ENCODE measurements around the gene EIF4E2.

EIF4E2 gene

DNA sequence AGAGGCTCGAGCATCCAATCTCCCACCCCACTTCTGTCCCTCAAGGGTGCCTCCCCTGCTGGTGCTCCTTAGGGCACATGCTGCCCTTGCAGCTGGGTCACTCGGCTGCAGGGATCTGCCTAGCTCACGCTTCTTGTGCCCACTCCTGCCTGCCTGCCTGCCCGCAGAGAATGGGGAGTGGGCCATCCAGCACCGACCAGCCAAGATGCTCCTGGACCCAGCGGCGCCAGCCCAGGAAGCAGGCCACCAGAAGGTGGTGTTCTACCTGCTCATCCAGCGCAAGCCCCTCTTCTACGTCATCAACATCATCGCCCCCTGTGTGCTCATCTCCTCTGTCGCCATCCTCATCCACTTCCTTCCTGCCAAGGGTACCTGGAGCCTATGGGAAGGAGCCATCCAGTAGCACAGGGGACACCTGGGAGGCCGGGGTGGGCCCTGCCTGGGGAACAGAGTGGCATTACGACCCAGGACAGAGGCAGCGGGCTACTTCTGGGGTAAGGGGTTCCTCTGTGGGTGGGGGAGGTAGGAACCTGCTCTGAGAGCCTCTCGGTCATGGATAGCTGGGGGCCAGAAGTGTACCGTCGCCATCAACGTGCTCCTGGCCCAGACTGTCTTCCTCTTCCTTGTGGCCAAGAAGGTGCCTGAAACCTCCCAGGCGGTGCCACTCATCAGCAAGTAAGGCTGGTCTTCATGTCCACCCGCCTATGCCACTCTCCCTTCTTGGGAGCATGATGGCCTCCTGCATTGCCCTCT, 7.6 kb upstream of the EIF4E2 start:
- H3K4me3 ChIP-seq (ENCODE audit: low read depth, low read length) = no peak overlapping the region
- CTCF ChIA-PET = interaction anchor here (1.0 kb wide), 1 partner anchor 21 kb away, joined by 3 read pairs; no protein-coding TSS in a partner anchor
- DNase-seq (ENCODE audit: low read depth, low spot score) = no peak
- POLR2A ChIA-PET = no interaction called here
- TF ChIP-seq, protein P1, sequence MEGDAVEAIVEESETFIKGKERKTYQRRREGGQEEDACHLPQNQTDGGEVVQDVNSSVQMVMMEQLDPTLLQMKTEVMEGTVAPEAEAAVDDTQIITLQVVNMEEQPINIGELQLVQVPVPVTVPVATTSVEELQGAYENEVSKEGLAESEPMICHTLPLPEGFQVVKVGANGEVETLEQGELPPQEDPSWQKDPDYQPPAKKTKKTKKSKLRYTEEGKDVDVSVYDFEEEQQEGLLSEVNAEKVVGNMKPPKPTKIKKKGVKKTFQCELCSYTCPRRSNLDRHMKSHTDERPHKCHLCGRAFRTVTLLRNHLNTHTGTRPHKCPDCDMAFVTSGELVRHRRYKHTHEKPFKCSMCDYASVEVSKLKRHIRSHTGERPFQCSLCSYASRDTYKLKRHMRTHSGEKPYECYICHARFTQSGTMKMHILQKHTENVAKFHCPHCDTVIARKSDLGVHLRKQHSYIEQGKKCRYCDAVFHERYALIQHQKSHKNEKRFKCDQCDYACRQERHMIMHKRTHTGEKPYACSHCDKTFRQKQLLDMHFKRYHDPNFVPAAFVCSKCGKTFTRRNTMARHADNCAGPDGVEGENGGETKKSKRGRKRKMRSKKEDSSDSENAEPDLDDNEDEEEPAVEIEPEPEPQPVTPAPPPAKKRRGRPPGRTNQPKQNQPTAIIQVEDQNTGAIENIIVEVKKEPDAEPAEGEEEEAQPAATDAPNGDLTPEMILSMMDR (IDR thresholded peaks at IDR 0.05; ENCODE audit: insufficient read depth, low read length, missing control alignments) = no peak

DNA sequence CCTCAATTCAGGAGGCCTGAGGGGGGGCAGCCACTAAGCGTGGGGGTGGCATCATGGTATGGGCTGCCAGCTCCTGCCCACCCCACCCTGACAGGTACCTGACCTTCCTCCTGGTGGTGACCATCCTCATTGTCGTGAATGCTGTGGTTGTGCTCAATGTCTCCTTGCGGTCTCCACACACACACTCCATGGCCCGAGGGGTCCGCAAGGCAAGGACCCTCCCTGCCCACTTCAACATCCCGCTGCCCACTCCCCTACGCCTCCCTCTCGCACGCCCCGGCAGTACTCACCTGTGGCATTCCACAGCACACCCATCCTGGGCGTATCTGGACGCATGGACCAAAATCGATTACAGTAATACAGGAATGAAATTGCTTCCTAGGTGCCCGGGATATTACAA, 7.0 kb upstream of the EIF4E2 start:
- DNase-seq (ENCODE audit: low read depth, low spot score) = no peak
- POLR2A ChIA-PET = no interaction called here
- no peak overlapping the region for H3K4me3 ChIP-seq (ENCODE audit: low read depth, low read length)
- TF ChIP-seq, protein P1 (IDR thresholded peaks at IDR 0.05; ENCODE audit: insufficient read depth, low read length, missing control alignments) = no peak
- CTCF ChIA-PET = no interaction called here

DNA sequence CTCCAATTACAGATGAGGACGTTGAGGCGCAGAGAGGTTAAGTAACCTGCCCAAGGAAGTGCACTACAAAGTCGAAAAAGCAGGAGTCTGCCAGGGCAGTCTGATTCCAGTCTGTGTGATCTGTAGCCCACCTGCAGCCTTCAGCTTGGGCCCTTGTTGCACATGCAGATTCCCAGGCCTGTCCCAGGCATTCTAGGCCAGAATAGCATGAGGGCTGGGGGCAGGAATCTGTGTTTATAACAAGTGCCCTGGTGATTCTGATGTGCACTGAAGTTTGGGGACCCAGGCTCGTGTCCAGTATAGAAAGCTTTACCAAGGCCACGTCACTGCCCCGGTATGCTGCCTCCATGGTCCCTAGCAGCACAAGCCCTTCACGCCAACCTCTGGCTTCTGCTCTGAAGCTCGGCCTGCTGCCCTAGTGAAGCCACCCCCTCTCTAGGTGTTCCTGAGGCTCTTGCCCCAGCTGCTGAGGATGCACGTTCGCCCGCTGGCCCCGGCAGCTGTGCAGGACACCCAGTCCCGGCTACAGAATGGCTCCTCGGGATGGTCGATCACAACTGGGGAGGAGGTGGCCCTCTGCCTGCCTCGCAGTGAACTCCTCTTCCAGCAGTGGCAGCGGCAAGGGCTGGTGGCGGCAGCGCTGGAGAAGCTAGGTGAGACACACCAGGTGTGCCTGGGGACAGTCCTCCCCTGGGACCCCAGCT, 6.4 kb upstream of the EIF4E2 start:
- CTCF ChIA-PET = no interaction called here
- POLR2A ChIA-PET = no interaction called here
- DNase-seq (ENCODE audit: low read depth, low spot score) = no peak

DNA sequence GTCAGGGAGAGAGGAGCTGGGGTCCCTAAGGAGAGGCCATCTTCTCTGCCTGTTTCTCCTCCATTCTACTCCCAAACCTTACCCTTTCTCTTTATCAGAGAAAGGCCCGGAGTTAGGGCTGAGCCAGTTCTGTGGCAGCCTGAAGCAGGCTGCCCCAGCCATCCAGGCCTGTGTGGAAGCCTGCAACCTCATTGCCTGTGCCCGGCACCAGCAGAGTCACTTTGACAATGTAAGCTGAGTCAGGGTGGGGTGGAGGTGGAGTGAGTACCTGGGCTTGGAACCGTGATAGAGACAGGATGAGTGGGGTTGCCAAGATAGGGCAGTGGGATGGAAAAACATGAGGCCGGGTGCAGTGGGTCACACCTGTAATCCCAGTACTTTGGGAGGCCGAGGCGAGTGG, 5.8 kb upstream of the EIF4E2 start:
- CTCF ChIA-PET = no interaction called here
- POLR2A ChIA-PET = no interaction called here
- DNase-seq (ENCODE audit: low read depth, low spot score) = no peak
- TF ChIP-seq, protein P1 (IDR thresholded peaks at IDR 0.05; ENCODE audit: insufficient read depth, low read length, missing control alignments) = no peak
- H3K4me3 ChIP-seq (ENCODE audit: low read depth, low read length) = no peak overlapping the region

More for the DNA sequence above, 6.4 kb upstream of the EIF4E2 start:
- H3K4me3 ChIP-seq (ENCODE audit: low read depth, low read length) = no peak overlapping the region
- TF ChIP-seq, protein P1 (IDR thresholded peaks at IDR 0.05; ENCODE audit: insufficient read depth, low read length, missing control alignments) = no peak

DNA sequence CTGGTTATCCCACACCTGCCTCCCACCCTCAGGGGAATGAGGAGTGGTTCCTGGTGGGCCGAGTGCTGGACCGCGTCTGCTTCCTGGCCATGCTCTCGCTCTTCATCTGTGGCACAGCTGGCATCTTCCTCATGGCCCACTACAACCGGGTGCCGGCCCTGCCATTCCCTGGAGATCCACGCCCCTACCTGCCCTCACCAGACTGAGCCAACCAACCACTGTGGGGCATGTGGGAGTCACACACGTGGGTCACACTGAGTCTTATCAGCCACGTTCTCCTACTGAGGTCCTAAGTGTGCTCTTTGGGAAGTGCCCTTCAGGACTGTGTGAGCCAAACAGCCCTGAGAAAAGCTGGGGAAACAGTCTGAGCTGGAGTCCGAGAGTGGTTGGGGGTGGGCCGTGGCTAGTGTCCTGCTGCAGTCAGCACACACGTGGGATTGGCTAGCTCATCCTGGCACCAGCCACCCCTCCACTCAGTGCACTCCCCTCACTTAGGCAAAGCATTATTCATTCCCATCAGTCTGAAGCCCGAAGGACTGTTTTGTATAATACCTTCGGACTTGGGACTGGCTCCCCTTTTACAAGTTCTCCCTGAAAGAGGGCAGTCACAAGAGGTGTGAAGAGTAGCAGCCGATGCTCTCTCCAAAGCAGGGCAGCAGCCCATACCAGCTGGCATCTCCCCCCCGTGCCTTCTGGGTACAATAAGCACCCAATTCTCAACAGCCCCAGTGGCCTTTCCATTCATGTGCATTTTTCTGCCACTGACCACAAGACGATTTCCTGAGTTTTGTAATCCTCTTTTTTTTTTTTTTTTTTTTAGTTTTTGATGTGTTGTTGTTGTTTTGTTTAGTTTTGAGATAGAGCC, 4.7 kb upstream of the EIF4E2 start:
- H3K4me3 ChIP-seq (ENCODE audit: low read depth, low read length) = no peak overlapping the region
- DNase-seq (ENCODE audit: low read depth, low spot score) = no peak
- POLR2A ChIA-PET = no interaction called here
- CTCF ChIA-PET = no interaction called here
- TF ChIP-seq, protein P1 (IDR thresholded peaks at IDR 0.05; ENCODE audit: insufficient read depth, low read length, missing control alignments) = no peak

DNA sequence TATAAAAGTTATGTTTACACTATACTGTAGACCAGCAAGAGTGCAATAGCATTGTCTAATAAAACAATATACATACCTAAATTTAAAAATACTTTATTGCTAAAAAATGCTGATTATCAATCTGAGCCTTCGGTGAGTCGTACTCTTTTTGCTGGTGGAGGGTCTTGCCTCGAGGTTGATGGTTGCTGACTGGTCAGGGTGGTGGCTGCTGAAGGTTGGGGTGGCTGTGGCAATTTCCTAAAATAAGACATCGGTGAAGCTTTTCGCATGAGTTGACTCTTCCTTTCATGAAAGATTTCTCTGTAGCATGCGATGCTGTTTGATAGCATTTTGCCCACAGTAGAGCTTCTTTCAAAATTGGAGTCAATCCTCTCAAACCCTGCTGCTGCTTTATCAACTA, 2.5 kb upstream of the EIF4E2 start:
- no peak for DNase-seq (ENCODE audit: low read depth, low spot score)
- TF ChIP-seq, protein P1 (IDR thresholded peaks at IDR 0.05; ENCODE audit: insufficient read depth, low read length, missing control alignments) = no peak
- ChIA-PET POLR2A (no interaction called here), CTCF (no interaction called here)
- no peak overlapping the region for H3K4me3 ChIP-seq (ENCODE audit: low read depth, low read length)

Measured in AG04449 (cell line).